ENCODE measurements around the gene FOXJ3.

Gene FOXJ3

GRCh38 chr1:42302034-42302433 is 33.0 kb downstream of the FOXJ3 start:
- DNase-seq: no peak

DNA sequence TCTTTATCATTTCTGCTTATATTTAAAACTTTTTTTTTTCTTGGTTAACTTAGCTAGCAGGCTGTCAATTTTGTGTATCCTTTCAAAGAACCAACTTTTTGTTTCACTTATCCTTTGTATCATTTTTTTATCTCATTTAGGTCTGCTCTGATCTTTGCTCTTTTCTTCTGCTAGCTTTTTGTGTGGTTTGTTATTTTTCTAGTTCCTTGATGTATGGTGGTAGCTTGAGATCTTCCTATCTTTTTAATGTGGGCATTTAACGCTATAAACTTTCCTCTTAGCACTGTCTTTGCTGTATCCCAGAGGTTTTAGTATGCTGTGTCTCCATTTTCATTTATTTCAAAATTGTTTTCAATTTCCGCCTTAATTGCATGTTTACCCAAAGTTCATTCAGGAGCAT is 36.5 kb downstream of the FOXJ3 start:
- no peak for DNase-seq

- DNase-seq: no peak
Observed at GRCh38 chr1:42295816-42296215, 39.2 kb downstream of the FOXJ3 start.

DNA sequence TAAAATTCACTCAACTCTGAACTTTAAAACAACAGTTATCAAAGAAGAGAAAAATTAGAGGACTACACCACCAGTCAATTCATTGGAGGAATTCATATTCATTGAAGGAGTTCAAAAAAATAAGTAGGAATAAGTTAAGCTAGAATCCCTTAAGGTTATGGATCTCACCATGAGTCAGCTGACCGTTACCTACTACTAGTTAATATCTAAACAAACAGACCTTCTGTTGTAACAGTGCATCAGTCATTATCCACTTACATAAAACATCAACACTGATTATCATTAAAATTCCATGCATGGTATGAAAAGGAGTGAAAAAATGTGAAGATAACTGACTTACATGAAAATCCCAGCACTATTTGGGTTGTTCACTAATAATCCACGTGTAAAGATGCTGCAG is 44.9 kb downstream of the FOXJ3 start:
- DNase-seq: no peak

DNA sequence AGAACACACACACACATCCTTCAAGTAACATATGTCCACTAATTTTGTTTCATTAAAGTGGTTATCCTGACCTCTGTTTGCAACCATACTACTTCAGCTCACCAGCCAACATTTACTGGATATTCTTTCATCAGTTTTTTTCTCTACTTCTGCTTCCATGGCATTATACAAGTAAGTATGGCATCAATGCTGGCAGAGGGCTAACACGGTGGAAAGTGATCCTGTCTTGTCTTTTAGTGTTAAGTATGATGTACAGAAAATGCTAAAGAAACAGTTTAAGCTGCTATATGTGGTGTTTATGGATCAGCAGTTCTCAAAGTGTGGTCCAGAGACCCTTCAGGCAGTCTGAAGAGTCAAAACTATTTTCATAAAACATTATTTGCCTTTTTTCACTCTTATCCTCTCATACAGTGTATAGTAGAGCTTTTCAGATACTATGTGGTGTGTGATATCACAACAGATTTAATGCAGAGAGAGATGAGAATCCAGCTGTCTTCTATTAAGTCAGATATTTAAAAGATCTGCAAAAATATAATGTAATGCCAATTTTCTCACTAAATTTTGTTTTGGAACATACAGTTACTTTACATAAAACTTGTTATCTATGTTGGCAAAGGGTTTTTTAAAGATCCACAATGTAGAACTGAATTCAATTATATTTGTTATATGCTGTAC is 46.6 kb downstream of the FOXJ3 start:
- DNase-seq: no peak

GRCh38 chr1:42282867-42283583 is 52.0 kb downstream of the FOXJ3 start:
- DNase-seq: no peak

DNA sequence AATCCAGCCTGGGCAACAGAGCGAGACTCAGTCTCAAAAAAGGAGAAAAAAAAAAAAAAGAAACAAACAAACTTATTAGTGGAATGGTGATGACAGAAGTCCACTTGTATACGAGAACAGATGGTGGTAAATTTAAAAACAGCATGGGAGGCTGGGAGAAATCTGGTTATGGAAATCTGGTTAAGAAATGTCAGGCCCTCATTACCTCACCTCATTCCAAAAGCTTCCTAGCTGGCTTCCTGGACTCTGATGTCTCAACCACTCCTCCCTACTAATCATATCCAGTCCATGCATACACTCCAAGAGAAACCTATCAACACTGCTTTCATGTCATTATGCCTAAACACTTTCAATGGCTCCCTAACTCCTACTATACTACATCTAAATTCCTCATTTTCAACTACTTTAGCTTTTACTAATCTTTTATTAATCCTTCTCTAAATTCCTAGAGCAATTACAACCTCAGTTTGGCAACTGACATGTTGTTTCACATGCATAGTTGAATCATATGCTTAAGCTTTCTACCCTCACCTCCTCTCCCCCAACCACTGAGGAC is 52.9 kb downstream of the FOXJ3 start:
- no peak for DNase-seq

- no peak for DNase-seq
Observed at GRCh38 chr1:42280821-42281220, 54.2 kb downstream of the FOXJ3 start.

DNA sequence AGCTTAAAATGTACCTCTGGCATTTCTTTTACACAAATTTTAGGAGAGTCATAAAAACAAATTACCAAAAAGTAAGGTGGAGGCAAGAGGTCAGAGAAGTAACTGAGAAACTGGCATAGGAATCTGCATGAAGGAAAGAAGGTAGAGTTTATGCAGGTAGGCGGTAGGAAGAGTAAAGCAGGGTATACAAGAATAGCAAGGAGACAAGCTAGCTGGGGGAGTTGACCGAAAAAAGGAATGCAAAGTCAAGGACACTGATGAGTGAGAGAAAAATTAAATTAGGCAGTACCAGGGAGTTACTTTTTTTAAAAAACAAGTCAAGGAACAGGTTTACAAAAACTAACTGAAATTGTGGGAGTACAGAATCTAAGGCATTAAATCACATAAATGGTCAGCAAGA is 56.0 kb downstream of the FOXJ3 start:
- DNase-seq: no peak

GRCh38 chr1:42272920-42273319 is 62.1 kb downstream of the FOXJ3 start:
- no peak for DNase-seq

GRCh38 chr1:42267904-42268303 is 67.1 kb downstream of the FOXJ3 start:
- no peak for DNase-seq

- DNase-seq: no peak
Observed at GRCh38 chr1:42266253-42267135, 68.5 kb downstream of the FOXJ3 start.

DNA sequence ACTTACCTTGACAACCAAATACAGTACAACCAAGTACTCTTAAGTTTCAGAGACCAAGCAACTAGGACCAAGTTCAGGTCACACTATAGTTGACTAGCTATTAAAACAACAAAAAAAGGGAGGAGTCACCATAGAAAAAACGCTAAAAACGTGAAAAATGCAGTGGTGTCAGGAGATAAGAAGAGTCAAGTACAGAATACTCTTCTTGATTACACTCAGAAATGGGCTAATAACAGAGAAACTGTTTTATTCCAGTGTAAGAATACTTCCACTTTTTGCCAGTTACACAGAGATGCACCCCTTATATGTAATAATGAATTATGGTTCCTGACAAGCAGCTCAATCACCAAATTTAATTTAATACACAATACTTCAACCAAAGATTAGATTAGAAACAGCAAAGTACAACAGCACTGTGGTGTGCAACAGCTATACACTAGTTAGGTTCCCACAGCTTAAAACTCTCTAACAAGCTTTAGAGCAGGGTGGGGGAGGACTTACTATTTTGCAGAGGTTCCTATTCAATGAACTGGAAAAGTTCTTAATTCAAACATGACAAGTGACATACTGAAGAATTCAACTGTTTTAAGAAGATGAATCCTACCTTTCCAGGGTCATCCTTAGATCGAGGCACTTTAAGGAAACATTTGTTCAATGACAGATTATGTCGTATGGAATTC is 70.4 kb downstream of the FOXJ3 start:
- DNase-seq: no peak

- no peak for DNase-seq
Observed at GRCh38 chr1:42263019-42263418, 72.0 kb downstream of the FOXJ3 start.

- DNase-seq: no peak
Observed at GRCh38 chr1:42260376-42261070, 74.5 kb downstream of the FOXJ3 start.

GRCh38 chr1:42259739-42260064 is 75.3 kb downstream of the FOXJ3 start:
- no peak for DNase-seq

- no peak for DNase-seq
Observed at GRCh38 chr1:42259059-42259738, 75.8 kb downstream of the FOXJ3 start.

DNA sequence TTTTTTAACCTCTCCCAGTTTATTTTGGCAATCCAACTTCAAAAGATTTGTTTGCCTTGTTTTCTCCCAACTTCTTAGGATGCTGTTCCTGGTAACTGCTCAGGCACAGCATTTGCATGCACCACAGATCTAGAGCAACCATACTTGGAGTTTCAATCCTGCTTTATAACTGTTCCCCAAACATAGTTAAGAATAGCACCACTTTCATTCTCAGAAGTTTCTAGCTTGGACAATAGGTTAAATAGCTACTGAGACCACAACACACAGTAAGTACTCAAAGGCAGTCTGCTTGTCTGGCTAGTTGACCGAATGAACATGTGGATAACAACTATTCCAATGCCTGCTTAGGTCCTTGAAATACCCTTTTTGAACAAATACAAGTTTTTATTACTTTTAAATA is 76.8 kb downstream of the FOXJ3 start:
- DNase-seq: no peak

- DNase-seq: no peak
Observed at GRCh38 chr1:42251042-42251441, 84.0 kb downstream of the FOXJ3 start.

GRCh38 chr1:42250164-42250563 is 84.9 kb downstream of the FOXJ3 start:
- DNase-seq: no peak

- DNase-seq: no peak
Observed at GRCh38 chr1:42240966-42241755, 93.9 kb downstream of the FOXJ3 start.

Measured in activated T-cell treated with anti-CD3 and anti-CD28 coated beads, Interleukin-2, amount 50 U/mL, for 1 hour (primary cell).